HEK293 (cell line): ENCODE results near the gene TBX6.

Experiments
- BCL11A ChIP-seq: fragments of 450-650 bp; formaldehyde crosslinking; IDR thresholded peaks from 2 replicates; pipeline ENCODE4 v1.5.1; 2016; ENCODE audit warnings: low read depth, missing biosample characterization, missing genetic modification characterization
- GLIS2 ChIP-seq: fragments of 450-650 bp; formaldehyde crosslinking; IDR thresholded peaks from 2 replicates; pipeline ENCODE4 v1.5.1; 2016; ENCODE audit warnings: missing biosample characterization, missing genetic modification characterization
- MZF1 ChIP-seq: fragments of 450-650 bp; formaldehyde crosslinking; IDR thresholded peaks from 2 replicates; pipeline ENCODE4 v1.5.1; 2017; ENCODE audit warnings: missing biosample characterization, missing genetic modification characterization, borderline replicate concordance
- PRDM2 ChIP-seq: fragments of 450-650 bp; formaldehyde crosslinking; IDR thresholded peaks from 2 replicates; pipeline ENCODE4 v1.5.1; 2016; ENCODE audit warnings: missing biosample characterization, missing genetic modification characterization, borderline replicate concordance
- SP3 ChIP-seq: fragments of 450-650 bp; formaldehyde crosslinking; IDR thresholded peaks from 2 replicates; pipeline ENCODE4 v1.5.1; 2016; ENCODE audit warnings: missing biosample characterization, missing genetic modification characterization
- SP7 ChIP-seq: fragments of 450-650 bp; formaldehyde crosslinking; IDR thresholded peaks from 2 replicates; pipeline ENCODE4 v1.5.1; 2016; ENCODE audit warnings: missing biosample characterization, missing genetic modification characterization
- ZBTB26 ChIP-seq: fragments of 450-650 bp; formaldehyde crosslinking; optimal IDR thresholded peaks from 2 replicates; pipeline ENCODE3; 2016; ENCODE audit warnings: missing biosample characterization, mild to moderate bottlenecking, missing genetic modification characterization
- ZBTB49 ChIP-seq: fragments of 450-650 bp; formaldehyde crosslinking; IDR thresholded peaks from 2 replicates; pipeline ENCODE4 v1.5.1; 2016; ENCODE audit warnings: missing biosample characterization, missing genetic modification characterization, low read depth
- ZBTB8A ChIP-seq: fragments of 450-650 bp; formaldehyde crosslinking; IDR thresholded peaks from 2 replicates; pipeline ENCODE4 v1.5.1; 2016; ENCODE audit warnings: missing biosample characterization, missing genetic modification characterization
- ZNF121 ChIP-seq: fragments of 450-650 bp; formaldehyde crosslinking; IDR thresholded peaks from 2 replicates; pipeline ENCODE4 v1.5.1; 2016; ENCODE audit warnings: missing biosample characterization, missing genetic modification characterization
- ZNF138 ChIP-seq: fragments of 450-650 bp; formaldehyde crosslinking; IDR thresholded peaks from 2 replicates; pipeline ENCODE4 v1.5.1; 2016; ENCODE audit warnings: missing biosample characterization, missing genetic modification characterization, borderline replicate concordance
- ZNF140 ChIP-seq: fragments of 450-650 bp; formaldehyde crosslinking; IDR thresholded peaks from 2 replicates; pipeline ENCODE4 v1.5.1; 2016; ENCODE audit warnings: missing biosample characterization, missing genetic modification characterization
- ZNF184 ChIP-seq: fragments of 450-650 bp; IDR thresholded peaks from 2 replicates; pipeline ENCODE4 v1.5.1; 2018; ENCODE audit warnings: missing biosample characterization, mild to moderate bottlenecking, missing genetic modification characterization
- ZNF211 ChIP-seq: fragments of 450-650 bp; formaldehyde crosslinking; IDR thresholded peaks from 2 replicates; pipeline ENCODE4 v1.5.1; 2016; ENCODE audit warnings: low read depth, missing biosample characterization, missing genetic modification characterization
- ZNF23 ChIP-seq: fragments of 450-650 bp; formaldehyde crosslinking; IDR thresholded peaks from 2 replicates; pipeline ENCODE4 v1.5.1; 2016; ENCODE audit warnings: missing biosample characterization, missing genetic modification characterization, borderline replicate concordance
- ZNF513 ChIP-seq: fragments of 450-650 bp; IDR thresholded peaks from 2 replicates; pipeline ENCODE4 v1.5.1; 2018; ENCODE audit warnings: missing biosample characterization, missing genetic modification characterization
- ZNF514 ChIP-seq: fragments of 450-650 bp; formaldehyde crosslinking; IDR thresholded peaks from 2 replicates; pipeline ENCODE4 v1.5.1; 2016; ENCODE audit warnings: missing biosample characterization, missing genetic modification characterization
- ZNF521 ChIP-seq: fragments of 450-650 bp; formaldehyde crosslinking; IDR thresholded peaks from 2 replicates; pipeline ENCODE4 v1.5.1; 2017; ENCODE audit warnings: missing biosample characterization, mild to moderate bottlenecking, missing genetic modification characterization
- ZNF571 ChIP-seq: fragments of 450-650 bp; formaldehyde crosslinking; IDR thresholded peaks from 2 replicates; pipeline ENCODE4 v1.5.0; 2017; ENCODE audit warnings: missing biosample characterization, missing genetic modification characterization
- ZNF626 ChIP-seq: fragments of 450-650 bp; sonication (Bioruptor Pico); formaldehyde crosslinking; IDR thresholded peaks from 2 replicates; pipeline ENCODE4 v1.5.1; 2018; ENCODE audit warnings: missing biosample characterization, missing genetic modification characterization, inconsistent platforms
- ZNF658 ChIP-seq: fragments of 450-650 bp; formaldehyde crosslinking; IDR thresholded peaks from 2 replicates; pipeline ENCODE4; 2016; ENCODE audit warnings: missing biosample characterization, missing genetic modification characterization
- ZNF701 ChIP-seq: fragments of 450-650 bp; formaldehyde crosslinking; IDR thresholded peaks from 2 replicates; pipeline ENCODE4 v1.5.1; 2016; ENCODE audit warnings: missing biosample characterization, missing genetic modification characterization
- ZNF785 ChIP-seq: fragments of 450-650 bp; formaldehyde crosslinking; IDR thresholded peaks from 2 replicates; pipeline ENCODE4 v1.5.1; 2016; ENCODE audit warnings: missing biosample characterization, missing genetic modification characterization
- ZSCAN23 ChIP-seq: fragments of 450-650 bp; formaldehyde crosslinking; IDR thresholded peaks from 2 replicates; pipeline ENCODE4 v1.5.1; 2016; ENCODE audit warnings: missing biosample characterization, missing genetic modification characterization
- TF ChIP-seq, protein P1 (sequence below): fragments of 450-650 bp; formaldehyde crosslinking; IDR thresholded peaks from 2 replicates; pipeline ENCODE4 v1.5.1; 2016; ENCODE audit warnings: missing biosample characterization, missing genetic modification characterization

TBX6 gene

GRCh38 chr16:30096105-30096861, 4.6 kb upstream of the TBX6 start, which contains the start of gene YPEL3 (continued):
- TF ChIP-seq MZF1 (tag by site-specific recombination), result no peak
- TF ChIP-seq, protein P1, sequence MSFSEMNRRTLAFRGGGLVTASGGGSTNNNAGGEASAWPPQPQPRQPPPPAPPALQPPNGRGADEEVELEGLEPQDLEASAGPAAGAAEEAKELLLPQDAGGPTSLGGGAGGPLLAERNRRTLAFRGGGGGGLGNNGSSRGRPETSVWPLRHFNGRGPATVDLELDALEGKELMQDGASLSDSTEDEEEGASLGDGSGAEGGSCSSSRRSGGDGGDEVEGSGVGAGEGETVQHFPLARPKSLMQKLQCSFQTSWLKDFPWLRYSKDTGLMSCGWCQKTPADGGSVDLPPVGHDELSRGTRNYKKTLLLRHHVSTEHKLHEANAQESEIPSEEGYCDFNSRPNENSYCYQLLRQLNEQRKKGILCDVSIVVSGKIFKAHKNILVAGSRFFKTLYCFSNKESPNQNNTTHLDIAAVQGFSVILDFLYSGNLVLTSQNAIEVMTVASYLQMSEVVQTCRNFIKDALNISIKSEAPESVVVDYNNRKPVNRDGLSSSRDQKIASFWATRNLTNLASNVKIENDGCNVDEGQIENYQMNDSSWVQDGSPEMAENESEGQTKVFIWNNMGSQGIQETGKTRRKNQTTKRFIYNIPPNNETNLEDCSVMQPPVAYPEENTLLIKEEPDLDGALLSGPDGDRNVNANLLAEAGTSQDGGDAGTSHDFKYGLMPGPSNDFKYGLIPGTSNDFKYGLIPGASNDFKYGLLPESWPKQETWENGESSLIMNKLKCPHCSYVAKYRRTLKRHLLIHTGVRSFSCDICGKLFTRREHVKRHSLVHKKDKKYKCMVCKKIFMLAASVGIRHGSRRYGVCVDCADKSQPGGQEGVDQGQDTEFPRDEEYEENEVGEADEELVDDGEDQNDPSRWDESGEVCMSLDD (tag by site-specific recombination), result no peak
- no peak for TF ChIP-seq ZNF626 (tag by site-specific recombination)
- no peak for TF ChIP-seq ZNF23 (tag by site-specific recombination)
- no peak for TF ChIP-seq ZNF211 (tag by site-specific recombination)
- TF ChIP-seq ZNF658 (tag by site-specific recombination), result no peak
- TF ChIP-seq ZNF521 (tag by site-specific recombination), result no peak
- TF ChIP-seq ZNF785 (tag by site-specific recombination), result 0 out of 2 replicates have a peak, but pooled peaks have one; percentile 48
- TF ChIP-seq ZBTB26 (tag by site-specific recombination), result peak; percentile 87
- peak; percentile 37; the same call in 1 of the 2 replicates for TF ChIP-seq GLIS2 (tag by site-specific recombination)
- 0 out of 2 replicates have a peak, but pooled peaks have one; percentile 10 for TF ChIP-seq ZNF184 (tag by site-specific recombination)
- peak; percentile 51 for TF ChIP-seq SP3 (tag by site-specific recombination)
- TF ChIP-seq ZBTB49 (tag by site-specific recombination), result no peak
- no peak for TF ChIP-seq PRDM2 (tag by site-specific recombination)
- TF ChIP-seq ZBTB8A (tag by site-specific recombination), result peak; percentile 99
- no peak for TF ChIP-seq ZNF571 (tag by site-specific recombination)
- no peak for TF ChIP-seq ZNF514 (tag by site-specific recombination)
- TF ChIP-seq SP7 (tag by site-specific recombination), result peak; percentile 76
- TF ChIP-seq BCL11A (tag by site-specific recombination), result no peak
- TF ChIP-seq ZNF513 (tag by site-specific recombination), result 0 out of 2 replicates have a peak, but pooled peaks have one; percentile 20
- no peak; the same call in 1 of the 2 replicates for TF ChIP-seq ZNF140
- TF ChIP-seq ZNF121 (tag by site-specific recombination), result peak; percentile 50; the same call in 1 of the 2 replicates
- TF ChIP-seq ZNF138 (tag by site-specific recombination), result no peak
- no peak for TF ChIP-seq ZSCAN23 (tag by site-specific recombination)
- TF ChIP-seq ZNF701 (tag by site-specific recombination), result no peak
